SJSA1 (cell line): Measurements from ENCODE around the gene TMEM223. TPM values are rescaled to one million over a fixed set of nuclear protein-coding genes. Genes with fewer than 3 reads are reported as not detected.
A peak's percentile ranks its signal among the peaks of the same experiment; 100 is the strongest.
"Not testable (repeated sequence)": the region's sequence is repeated elsewhere in the genome, so short reads cannot be mapped to it uniquely, and the experiment has no call there.

Experiments used
- DNase-seq, 2 experiments: peaks; one replicate each; pipeline ENCODE4 v3.0.0-alpha.2; 2015 to 2020; ENCODE audit warnings: low spot score in 2 of 2, low read depth in 1 of 2
- H3K27ac ChIP-seq: fragments of 250-450 bp; sonication (Bioruptor Pico); 2 replicates; pipeline ENCODE4 v1.5.1; 2020; ENCODE audit warnings: mild to moderate bottlenecking, moderate library complexity
- H3K27me3 ChIP-seq: fragments of 250-450 bp; sonication (Bioruptor Pico); replicated peaks from 2 replicates; pipeline ENCODE4 v1.5.1; 2020; ENCODE audit warnings: mild to moderate bottlenecking, moderate library complexity
- H3K36me3 ChIP-seq: fragments of 250-450 bp; sonication (Bioruptor Pico); 2 replicates; pipeline ENCODE4 v1.5.1; 2020; ENCODE audit warnings: mild to moderate bottlenecking
- H3K4me1 ChIP-seq: fragments of 250-450 bp; sonication (Bioruptor Pico); replicated peaks from 2 replicates; pipeline ENCODE4 v1.6.1; 2021; ENCODE audit warnings: mild to moderate bottlenecking
- H3K4me3 ChIP-seq: fragments of 250-450 bp; sonication (Bioruptor Pico); 2 replicates; pipeline ENCODE4 v1.5.1; 2020; ENCODE audit warnings: mild to moderate bottlenecking
- H3K9me3 ChIP-seq: fragments of 250-450 bp; sonication (Bioruptor Pico); replicated peaks from 2 replicates; pipeline ENCODE4 v1.5.1; 2020; ENCODE audit warnings: mild to moderate bottlenecking
- total RNA-seq: library from RNA; depleted of rRNA; stranded (reverse); fragments of >200 nt; shearing (Covaris generic); gene quantifications from 2 replicates; pipeline ENCODE4 v1.2.3, GENCODE V29; 2014; rRNA removed

TMEM223 gene
- total RNA-seq, 1 experiment from 2014 or later, result 42.4 TPM

DNA sequence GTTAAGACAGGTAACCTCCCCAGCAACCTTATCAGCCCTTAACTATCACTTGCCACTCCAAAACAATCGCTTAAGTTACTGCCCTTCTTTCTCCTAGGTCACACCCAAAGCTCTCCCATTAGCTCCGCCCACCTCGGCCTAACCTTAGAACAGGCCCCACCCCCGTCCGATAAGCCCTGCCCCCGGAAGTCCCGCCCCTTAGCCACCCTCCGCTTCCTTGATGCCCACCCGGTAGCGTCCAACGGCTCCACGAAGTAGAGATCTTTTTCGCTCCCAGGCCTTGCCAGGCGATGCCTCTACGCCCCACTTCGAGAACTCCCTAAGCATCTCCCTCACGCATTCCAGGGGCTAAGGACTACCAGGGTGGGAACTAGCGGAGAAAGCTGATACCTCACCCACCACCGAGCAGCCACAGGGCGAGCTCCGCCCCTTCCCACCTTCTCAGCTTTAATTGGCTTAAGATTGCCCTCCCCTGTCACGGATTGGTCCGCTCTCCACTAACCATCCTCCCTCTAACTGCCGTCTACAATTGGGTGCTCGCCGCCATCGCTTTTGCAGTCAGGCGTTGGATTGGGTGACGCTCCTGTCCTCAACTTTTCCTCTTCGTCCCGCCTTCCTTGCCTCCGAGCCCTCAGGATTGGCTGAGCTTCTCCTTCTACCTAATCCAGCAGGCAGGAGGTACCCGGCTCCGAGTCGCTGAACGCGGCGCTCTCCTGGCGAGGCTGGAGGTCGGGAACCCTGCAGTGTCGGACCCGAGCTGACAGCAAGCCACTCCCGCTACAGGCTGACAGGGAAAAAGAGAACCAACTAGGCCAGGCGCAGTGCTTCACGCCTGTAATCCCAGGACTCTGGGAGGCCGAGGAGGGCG lies 37.8 kb downstream of the TMEM223 start, which contains the start of gene ZBTB3:
Gene ZBTB3 (minus strand): TSS at position 425 of the 868 bp plus-strand sequence. CDS start 496 bp downstream, outside the sequence.
- Histone ChIP-seq H3K4me1 (peaks cover 13% of the 10 kb centered on the region), H3K27me3 (no peaks in the 10 kb centered on the region), H3K4me3 (peak within 1 kb of the TSS; percentile 63), H3K36me3 (peaks cover 26% of the 10 kb centered on the region), H3K27ac (peak within 1 kb of the TSS; percentile 74), H3K9me3 (no peaks in the 10 kb centered on the region)
- peak; percentile 100 for DNase-seq

DNA sequence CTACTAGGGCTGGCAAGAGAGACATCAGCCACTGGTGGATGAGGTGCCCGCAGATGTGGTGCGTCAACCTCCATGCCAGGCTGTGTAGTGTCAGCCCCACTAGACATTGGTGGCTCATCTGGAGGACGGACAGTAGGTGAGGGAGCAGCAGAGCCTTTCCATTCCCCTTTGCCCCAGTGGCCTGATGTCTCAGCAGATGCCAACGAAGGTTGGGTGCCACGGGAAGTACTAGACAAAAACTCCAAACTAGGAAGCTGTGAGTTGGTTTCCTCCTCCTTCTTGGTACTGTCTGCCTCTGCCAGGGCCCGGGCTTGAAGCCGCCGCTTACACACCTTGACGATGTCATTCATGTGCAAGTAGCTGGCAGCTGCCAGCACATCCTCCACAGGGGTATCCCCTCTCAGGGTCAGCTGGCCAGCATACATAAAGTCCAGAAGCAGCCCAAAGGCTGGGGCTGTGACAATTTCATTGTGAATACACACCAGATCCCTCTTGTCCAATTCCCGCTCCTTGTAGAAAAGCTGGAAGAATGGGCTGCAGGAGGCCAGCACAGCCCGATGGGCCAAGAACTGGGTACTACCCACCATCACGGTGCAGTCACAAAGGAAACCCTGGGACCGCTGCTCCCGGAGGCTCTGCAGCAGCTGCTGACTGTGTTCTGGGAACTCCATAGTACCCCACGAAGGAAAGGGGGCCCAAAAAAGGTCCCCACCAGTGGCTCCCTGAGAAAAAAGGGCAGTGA lies 38.6 kb downstream of the TMEM223 start:
- Histone ChIP-seq H3K27ac (no peak overlapping the region), H3K4me3 (peak overlapping the region; percentile 63), H3K27me3 (no peaks in the 10 kb centered on the region), H3K36me3 (peaks cover 27% of the 10 kb centered on the region), H3K9me3 (no peaks in the 10 kb centered on the region), H3K4me1 (peaks cover 13% of the 10 kb centered on the region)
- no peak for DNase-seq

DNA sequence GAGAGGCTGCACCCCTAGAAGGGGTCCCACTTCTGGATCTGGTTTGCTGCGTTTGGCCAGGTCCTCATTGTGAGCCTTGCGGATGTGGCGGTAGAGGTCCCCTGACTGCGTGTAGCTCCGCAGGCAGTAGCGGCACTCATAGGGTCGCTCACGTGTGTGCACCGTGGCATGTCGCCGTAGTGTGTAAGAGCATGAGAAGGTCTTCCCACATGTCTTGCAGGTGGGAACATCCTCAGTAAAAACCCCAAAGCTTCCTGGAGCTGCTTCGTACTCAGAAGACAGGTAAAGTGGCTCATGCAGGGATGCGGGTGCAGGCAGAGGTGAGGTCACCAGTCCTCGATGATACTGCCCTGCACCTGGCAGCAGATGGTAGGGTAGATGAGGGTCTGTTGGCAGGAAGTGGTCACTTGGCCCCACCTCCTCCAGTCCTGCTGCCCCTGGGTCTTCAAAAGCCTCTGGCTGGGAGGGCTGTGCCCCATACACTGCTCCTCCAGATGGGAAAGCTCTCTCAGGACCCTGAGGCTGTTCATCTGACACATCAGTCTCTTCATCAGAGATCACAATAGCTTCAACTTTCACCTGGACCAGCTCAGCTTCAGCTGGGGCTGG lies 39.5 kb downstream of the TMEM223 start:
- Histone ChIP-seq H3K4me3 (no peak overlapping the region), H3K36me3 (peaks cover 27% of the 10 kb centered on the region)

DNA sequence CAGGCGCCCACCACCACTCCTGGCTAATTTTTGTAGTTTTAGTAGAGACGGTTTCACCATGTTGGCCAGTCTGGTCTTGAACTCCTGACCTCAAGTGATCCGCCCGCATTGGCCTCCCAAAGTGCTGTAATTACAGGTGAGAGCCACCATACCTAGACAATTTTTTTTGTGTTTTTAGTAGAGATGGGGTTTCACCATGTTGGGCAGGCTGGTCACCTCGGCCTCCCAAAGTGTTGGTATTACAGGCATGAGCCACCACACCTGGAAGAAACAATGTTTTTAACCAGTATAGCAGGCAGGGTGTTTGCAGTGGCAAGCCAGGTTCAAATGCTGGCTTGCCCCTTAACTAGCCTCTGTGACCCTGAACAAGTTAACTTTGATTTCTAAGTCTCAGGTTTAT lies 41.9 kb downstream of the TMEM223 start:
- not testable (repeated sequence) for DNase-seq, H3K4me3 ChIP-seq, H3K9me3 ChIP-seq

More for the DNA sequence above, 39.5 kb downstream of the TMEM223 start:
- Histone ChIP-seq H3K4me1 (peaks cover 13% of the 10 kb centered on the region), H3K27ac (no peak overlapping the region), H3K9me3 (no peaks in the 10 kb centered on the region), H3K27me3 (no peaks in the 10 kb centered on the region)
- DNase-seq, result no peak

DNA sequence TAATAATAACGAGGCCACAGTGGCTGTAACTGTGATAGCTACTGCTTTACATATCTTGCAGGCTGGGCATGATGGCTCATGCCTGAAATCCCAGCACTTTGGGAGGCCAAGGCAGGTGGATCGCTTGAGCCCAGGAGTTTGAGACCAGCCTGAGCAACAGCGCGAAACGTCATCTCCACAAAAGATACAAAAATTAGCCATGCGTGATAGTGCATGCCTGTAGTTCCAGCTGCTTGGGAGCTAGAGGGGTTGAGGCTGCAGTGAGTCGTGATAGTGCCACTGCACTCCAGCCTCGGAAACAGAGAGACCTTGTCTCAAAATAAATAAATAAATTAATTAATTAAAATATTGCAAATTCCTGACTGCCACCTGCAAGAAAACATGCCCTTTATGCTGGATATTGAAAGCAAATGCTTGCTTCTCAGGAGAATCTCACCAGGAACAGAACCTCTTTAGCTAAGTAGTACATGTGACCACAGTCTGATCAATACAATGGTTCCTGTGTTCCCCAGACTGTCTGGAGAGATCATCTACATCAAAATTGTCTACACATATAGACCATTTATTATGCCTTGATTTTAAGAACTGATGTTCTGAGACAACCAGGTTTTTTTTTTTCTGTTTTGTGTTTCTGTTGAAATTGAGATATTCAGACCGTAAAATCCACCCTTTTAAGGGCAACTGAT lies 44.2 kb downstream of the TMEM223 start:
- Histone ChIP-seq H3K4me3 (no peak overlapping the region), H3K9me3 (no peaks in the 10 kb centered on the region), H3K27me3 (no peaks in the 10 kb centered on the region), H3K4me1 (no peaks in the 10 kb centered on the region), H3K27ac (no peak overlapping the region), H3K36me3 (peaks cover 24% of the 10 kb centered on the region)
- no peak for DNase-seq

More for the DNA sequence above, 41.9 kb downstream of the TMEM223 start:
- H3K36me3 ChIP-seq, result peaks cover 27% of the 10 kb centered on the region
- H3K27ac ChIP-seq, H3K27me3 ChIP-seq: not testable (repeated sequence)
- H3K4me1 ChIP-seq, result peaks cover 11% of the 10 kb centered on the region

Other genes starting within 250 kb of the TMEM223 start
- gene AHNAK, start 245.2 kb downstream of the TMEM223 start, total RNA-seq, result 306 and 345 TPM in 2 replicates
- gene EEF1G, start 218.1 kb downstream of the TMEM223 start, total RNA-seq, result 1,705 and 1,743 TPM in 2 replicates
- gene TUT1, start 200.5 kb downstream of the TMEM223 start, total RNA-seq, result 8.5 and 10.1 TPM in 2 replicates
- 128 and 214 TPM in 2 replicates for gene MTA2, start 190.1 kb downstream of the TMEM223 start, total RNA-seq
- gene EML3, start 179.2 kb downstream of the TMEM223 start, total RNA-seq, result 19.8 and 28.1 TPM in 2 replicates
- 3.1 and 10.4 TPM in 2 replicates for gene ROM1, start 178.7 kb downstream of the TMEM223 start, total RNA-seq
- 82.5 and 145 TPM in 2 replicates for gene B3GAT3, start 170.0 kb downstream of the TMEM223 start, total RNA-seq
- 356 and 500 TPM in 2 replicates for gene GANAB, start 145.4 kb downstream of the TMEM223 start, total RNA-seq
- 26.6 and 26.8 TPM in 2 replicates for gene INTS5, start 138.7 kb downstream of the TMEM223 start, total RNA-seq
- 103 and 121 TPM in 2 replicates for gene C11orf98, start 126.8 kb downstream of the TMEM223 start, total RNA-seq
- gene CSKMT, start 126.7 kb downstream of the TMEM223 start, total RNA-seq, result 9.8 and 15.7 TPM in 2 replicates
- gene UQCC3, start 120.3 kb downstream of the TMEM223 start, total RNA-seq, result 14.9 and 30.6 TPM in 2 replicates
- 2.1 and 10.1 TPM in 2 replicates for gene LBHD1, start 119.7 kb downstream of the TMEM223 start, total RNA-seq
- gene UBXN1, start 112.9 kb downstream of the TMEM223 start, total RNA-seq, result 162 and 208 TPM in 2 replicates
- gene LRRN4CL, start 102.5 kb downstream of the TMEM223 start, total RNA-seq, result 0.55 and 0.85 TPM in 2 replicates
- 51.4 and 138 TPM in 2 replicates for gene BSCL2, start 84.6 kb downstream of the TMEM223 start, total RNA-seq
- not detected in 2 replicates for gene GNG3, start 84.3 kb downstream of the TMEM223 start, total RNA-seq
- 9.8 and 18.6 TPM in 2 replicates for gene HNRNPUL2, start 64.5 kb downstream of the TMEM223 start, total RNA-seq
- gene TTC9C, start 63.5 kb downstream of the TMEM223 start, total RNA-seq, result 47.6 and 51.3 TPM in 2 replicates
- gene ZBTB3, start 37.8 kb downstream of the TMEM223 start, total RNA-seq, result 8.3 and 10.8 TPM in 2 replicates
- 224 and 259 TPM in 2 replicates for gene POLR2G, start 30.4 kb downstream of the TMEM223 start, total RNA-seq
- 19.7 and 28.9 TPM in 2 replicates for gene TAF6L, start 20.6 kb downstream of the TMEM223 start, total RNA-seq
- 92.8 and 131 TPM in 2 replicates for gene TMEM179B, start 4.6 kb downstream of the TMEM223 start, total RNA-seq
- gene NXF1, start 13.4 kb upstream of the TMEM223 start, total RNA-seq, result 33.6 and 33.8 TPM in 2 replicates
- 45.7 and 45.8 TPM in 2 replicates for gene STX5, start 40.0 kb upstream of the TMEM223 start, total RNA-seq
- gene TEX54, start 40.8 kb upstream of the TMEM223 start, total RNA-seq, result not detected in 2 replicates
- 97.4 and 102 TPM in 2 replicates for gene WDR74, start 47.6 kb upstream of the TMEM223 start, total RNA-seq
- gene SLC3A2, start 88.9 kb upstream of the TMEM223 start, total RNA-seq, result 452 and 454 TPM in 2 replicates
- gene CHRM1, start 129.4 kb upstream of the TMEM223 start, total RNA-seq, result not detected in 2 replicates
- gene SLC22A6, start 193.0 kb upstream of the TMEM223 start, total RNA-seq, result not detected in 2 replicates
- gene SLC22A8, start 223.8 kb upstream of the TMEM223 start, total RNA-seq, result not detected in 2 replicates